ENCODE results near the gene DUSP5. TPM values are rescaled to one million over a fixed set of nuclear protein-coding genes. Genes with fewer than 3 reads are reported as not detected.
"Not testable (repeated sequence)": the region's sequence is repeated elsewhere in the genome, so short reads cannot be mapped to it uniquely, and the experiment has no call there.

DUSP5 gene
- total and polyA plus RNA-seq, 9 donors = 2.5 to 21.6 (median 6.2) TPM

GRCh38 chr10:110524859-110525232, 27.1 kb downstream of the DUSP5 start:
- H3K27ac ChIP-seq = no peak overlapping the region
- TF ChIP-seq POLR2A (IDR thresholded peaks at IDR 0.05) = no peak
- no peak for TF ChIP-seq CTCF (IDR thresholded peaks at IDR 0.05)
- TF ChIP-seq EP300 (IDR thresholded peaks at IDR 0.05) = no peak
- intact Hi-C loops (cut with DNase I) = no loop called here
- H3K4me1 ChIP-seq (ENCODE audit: insufficient read depth) = no peaks in the 10 kb centered on the region
- H3K4me3 ChIP-seq = no peak overlapping the region
- no peaks in the 10 kb centered on the region for H3K27me3 ChIP-seq
- 66 to 72% (median 69%) methylated on average over 2 of the region's 2 CpGs for WGBS, 3 donors
- H3K9me3 ChIP-seq = no peaks in the 10 kb centered on the region
- no peaks in the 10 kb centered on the region for H3K36me3 ChIP-seq
- DNase-seq = no peak

GRCh38 chr10:110525349-110526260, 27.9 kb downstream of the DUSP5 start:
- 61 to 67% (median 62%) methylated on average over 9 of the region's 9 CpGs for WGBS, 3 donors
- Histone ChIP-seq H3K4me1 (ENCODE audit: insufficient read depth) (peaks cover 3% of the 10 kb centered on the region), H3K27ac (no peak overlapping the region), H3K4me3 (no peak overlapping the region), H3K36me3 (no peaks in the 10 kb centered on the region), H3K27me3 (no peaks in the 10 kb centered on the region), H3K9me3 (no peaks in the 10 kb centered on the region)
- no peak for DNase-seq
- TF ChIP-seq CTCF (IDR thresholded peaks at IDR 0.05) (no peak), POLR2A (IDR thresholded peaks at IDR 0.05) (no peak), EP300 (IDR thresholded peaks at IDR 0.05) (no peak)
- intact Hi-C loops (cut with DNase I) = no loop called here

GRCh38 chr10:110527731-110528171, 30.0 kb downstream of the DUSP5 start:
- H3K27ac ChIP-seq = no peak overlapping the region
- DNase-seq = no peak
- TF ChIP-seq CTCF (IDR thresholded peaks at IDR 0.05) (no peak), EP300 (IDR thresholded peaks at IDR 0.05) (no peak), POLR2A (IDR thresholded peaks at IDR 0.05) (no peak)
- intact Hi-C loops (cut with DNase I) = no loop called here
- no peaks in the 10 kb centered on the region for H3K36me3 ChIP-seq
- H3K9me3 ChIP-seq = no peaks in the 10 kb centered on the region
- peaks cover 3% of the 10 kb centered on the region for H3K4me1 ChIP-seq (ENCODE audit: insufficient read depth)
- 59 to 76% (median 63%) methylated on average over 9 of the region's 9 CpGs for WGBS, 3 donors
- H3K4me3 ChIP-seq = no peak overlapping the region
- H3K27me3 ChIP-seq = no peaks in the 10 kb centered on the region

GRCh38 chr10:110528224-110528996, 30.7 kb downstream of the DUSP5 start:
- Histone ChIP-seq H3K36me3 (no peaks in the 10 kb centered on the region), H3K4me1 (ENCODE audit: insufficient read depth) (peaks cover 3% of the 10 kb centered on the region), H3K27me3 (no peaks in the 10 kb centered on the region), H3K9me3 (no peaks in the 10 kb centered on the region), H3K27ac (no peak overlapping the region), H3K4me3 (no peak overlapping the region)
- intact Hi-C loops (cut with DNase I) = no loop called here
- no peak for DNase-seq
- no peak for TF ChIP-seq POLR2A (IDR thresholded peaks at IDR 0.05)
- TF ChIP-seq CTCF (IDR thresholded peaks at IDR 0.05) = no peak
- TF ChIP-seq EP300 (IDR thresholded peaks at IDR 0.05) = no peak
- whole genome bisulfite sequencing, 3 donors = 79 to 81% (median 79%) methylated on average over 5 of the region's 5 CpGs

GRCh38 chr10:110528997-110529524, 31.4 kb downstream of the DUSP5 start:
- intact Hi-C loops (cut with DNase I); H3K27ac ChIP-seq; H3K4me3 ChIP-seq; DNase-seq; H3K9me3 ChIP-seq; H3K27me3 ChIP-seq; H3K4me1 ChIP-seq (ENCODE audit: insufficient read depth); H3K36me3 ChIP-seq: not testable (repeated sequence)
- 91 to 94% (median 93%) methylated on average over 8 of the region's 8 CpGs for WGBS, 3 donors
